Measurements from ENCODE around the gene LRRC8E. TPM values are rescaled to one million over a fixed set of nuclear protein-coding genes. Genes with fewer than 3 reads are reported as not detected.

The LRRC8E gene
- total and polyA plus RNA-seq, 4 donors: 1.8 to 3.3 (median 2.4) TPM; not detected in 1

DNA sequence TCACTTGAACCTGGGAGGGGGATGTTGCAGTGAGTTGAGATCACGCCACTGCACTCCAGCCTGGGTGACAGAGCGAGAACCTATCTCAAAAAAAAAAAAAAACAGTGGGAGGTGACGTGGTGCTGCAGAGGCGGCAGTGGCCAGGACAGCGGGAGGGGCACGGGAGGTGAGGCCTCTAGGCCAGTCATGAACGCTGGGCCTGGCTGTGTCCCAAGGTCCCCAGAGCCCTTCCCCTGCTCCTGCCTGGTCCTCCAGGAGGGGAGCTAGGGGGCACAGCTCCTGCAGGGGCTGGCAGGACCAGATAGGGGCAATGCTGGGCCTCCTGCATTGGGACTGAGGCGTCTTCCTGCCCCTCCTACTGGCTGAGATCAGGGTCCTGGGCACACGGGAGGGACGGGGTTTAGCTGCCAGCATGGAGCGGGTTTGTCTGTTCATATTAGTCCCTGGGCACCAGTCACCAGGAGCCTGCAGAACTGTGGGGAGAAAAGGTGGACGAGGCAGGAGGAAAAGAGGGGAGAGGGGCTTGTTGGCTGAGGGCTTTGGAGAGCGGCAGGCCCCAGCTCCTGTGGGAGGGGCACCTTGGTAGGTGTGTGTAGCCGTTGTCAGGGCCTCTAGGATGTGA, 19.9 kb downstream of the LRRC8E start (continued):
- no peak for TF ChIP-seq YY1 (IDR thresholded peaks at IDR 0.05)
- TF ChIP-seq EGR1 (IDR thresholded peaks at IDR 0.05; ENCODE audit: low read depth in 2 of 2): no peak
- no peak for TF ChIP-seq HNF4A (conservative IDR thresholded peaks at IDR 0.05)
- no peak for TF ChIP-seq SP1 (IDR thresholded peaks at IDR 0.05)
- no peak for TF ChIP-seq FOXA1 (IDR thresholded peaks at IDR 0.05)
- no peak for TF ChIP-seq MAX (IDR thresholded peaks at IDR 0.05)
- TF ChIP-seq JUND (IDR thresholded peaks at IDR 0.05): no peak
- TF ChIP-seq, protein P1, sequence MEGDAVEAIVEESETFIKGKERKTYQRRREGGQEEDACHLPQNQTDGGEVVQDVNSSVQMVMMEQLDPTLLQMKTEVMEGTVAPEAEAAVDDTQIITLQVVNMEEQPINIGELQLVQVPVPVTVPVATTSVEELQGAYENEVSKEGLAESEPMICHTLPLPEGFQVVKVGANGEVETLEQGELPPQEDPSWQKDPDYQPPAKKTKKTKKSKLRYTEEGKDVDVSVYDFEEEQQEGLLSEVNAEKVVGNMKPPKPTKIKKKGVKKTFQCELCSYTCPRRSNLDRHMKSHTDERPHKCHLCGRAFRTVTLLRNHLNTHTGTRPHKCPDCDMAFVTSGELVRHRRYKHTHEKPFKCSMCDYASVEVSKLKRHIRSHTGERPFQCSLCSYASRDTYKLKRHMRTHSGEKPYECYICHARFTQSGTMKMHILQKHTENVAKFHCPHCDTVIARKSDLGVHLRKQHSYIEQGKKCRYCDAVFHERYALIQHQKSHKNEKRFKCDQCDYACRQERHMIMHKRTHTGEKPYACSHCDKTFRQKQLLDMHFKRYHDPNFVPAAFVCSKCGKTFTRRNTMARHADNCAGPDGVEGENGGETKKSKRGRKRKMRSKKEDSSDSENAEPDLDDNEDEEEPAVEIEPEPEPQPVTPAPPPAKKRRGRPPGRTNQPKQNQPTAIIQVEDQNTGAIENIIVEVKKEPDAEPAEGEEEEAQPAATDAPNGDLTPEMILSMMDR (IDR thresholded peaks at IDR 0.05; ENCODE audit: low read depth, low read length, missing input control): no peak
- no peak for TF ChIP-seq FOXA2 (IDR thresholded peaks at IDR 0.05)

- WGBS: 94% methylated on average over 19 of the region's 19 CpGs
Observed at GRCh38 chr19:7908742-7909461, 20.6 kb downstream of the LRRC8E start.

DNA sequence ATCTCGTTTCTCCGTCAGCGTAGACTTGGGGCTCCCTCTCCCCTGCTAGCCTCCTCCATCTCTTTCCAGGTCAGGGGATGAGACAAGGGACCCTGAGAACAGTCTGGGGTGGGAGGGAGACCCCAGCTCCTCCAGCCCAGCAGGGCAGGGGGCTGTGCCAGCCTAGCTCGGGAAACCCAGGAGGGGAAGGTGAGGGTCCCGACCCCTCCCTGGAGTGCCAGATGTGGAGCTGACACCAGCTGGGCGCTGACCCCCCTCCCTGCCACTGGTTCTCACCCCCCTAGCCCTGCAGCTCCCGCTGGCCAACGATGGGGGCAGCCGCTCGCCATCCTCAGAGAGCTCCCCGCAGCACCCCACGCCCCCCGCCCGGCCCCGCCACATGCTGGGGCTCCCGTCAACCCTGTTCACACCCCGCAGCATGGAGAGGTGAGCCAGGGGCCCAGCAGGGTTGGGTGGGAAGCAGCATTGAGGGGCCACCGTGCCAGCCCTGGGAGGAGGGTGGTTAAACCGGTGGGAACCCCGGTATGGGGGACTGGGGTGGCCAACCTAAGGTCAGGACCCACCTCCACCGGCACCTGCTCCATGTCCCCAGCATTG, 21.3 kb downstream of the LRRC8E start:
- 92% methylated on average over 21 of the region's 21 CpGs for WGBS
- Histone ChIP-seq H3K27ac (ENCODE audit: low read depth in 1 of 2, low read length in 2 of 2) (no peak overlapping the region), H3K4me1 (ENCODE audit: control insufficient read depth in 4 of 4, insufficient read depth in 4 of 4, low read length in 3 of 4) (peaks cover 8 to 25% (median 11%) of the 10 kb centered on the region in 4 donors), H3K27me3 (ENCODE audit: control insufficient read depth in 4 of 4, insufficient read depth in 4 of 4, low read length in 3 of 4) (no peaks in the 10 kb centered on the region), H3K4me3 (ENCODE audit: low read depth in 1 of 3, low read length in 3 of 3) (no peak overlapping the region), H3K9ac (ENCODE audit: low read depth in 1 of 2, low read length in 2 of 2) (no peak overlapping the region), H3K9me3 (ENCODE audit: control insufficient read depth in 4 of 4, low read length in 3 of 4) (no peaks in the 10 kb centered on the region), H3K36me3 (ENCODE audit: control insufficient read depth in 4 of 4, insufficient read depth in 3 of 4, low read depth in 1 of 4, low read length in 3 of 4) (peaks cover 0 to 27% (median 12%) of the 10 kb centered on the region in 4 donors)
- no peak for DNase-seq (ENCODE audit: low spot score)
- no peak for TF ChIP-seq JUND (IDR thresholded peaks at IDR 0.05)
- no peak for TF ChIP-seq HNF4G (IDR thresholded peaks at IDR 0.05)
- no peak for TF ChIP-seq SP1 (IDR thresholded peaks at IDR 0.05)
- TF ChIP-seq EGR1 (IDR thresholded peaks at IDR 0.05; ENCODE audit: low read depth in 2 of 2): no peak
- TF ChIP-seq RXRA (IDR thresholded peaks at IDR 0.05): no peak
- no peak for TF ChIP-seq GABPA (IDR thresholded peaks at IDR 0.05 in 1 of 2, conservative IDR thresholded peaks at IDR 0.05 in 1 of 2)
- no peak for TF ChIP-seq FOXA2 (IDR thresholded peaks at IDR 0.05)
- no peak for TF ChIP-seq HNF4A (conservative IDR thresholded peaks at IDR 0.05)

More at GRCh38 chr19:7908742-7909461, 20.6 kb downstream of the LRRC8E start:
- TF ChIP-seq MAX (IDR thresholded peaks at IDR 0.05): no peak
- no peak for TF ChIP-seq YY1 (IDR thresholded peaks at IDR 0.05)
- TF ChIP-seq GABPA (IDR thresholded peaks at IDR 0.05 in 1 of 2, conservative IDR thresholded peaks at IDR 0.05 in 1 of 2): no peak
- no peak for TF ChIP-seq RXRA (IDR thresholded peaks at IDR 0.05)
- Histone ChIP-seq H3K27me3 (ENCODE audit: control insufficient read depth in 4 of 4, insufficient read depth in 4 of 4, low read length in 3 of 4) (no peaks in the 10 kb centered on the region), H3K4me3 (ENCODE audit: low read depth in 1 of 3, low read length in 3 of 3) (no peak overlapping the region), H3K4me1 (ENCODE audit: control insufficient read depth in 4 of 4, insufficient read depth in 4 of 4, low read length in 3 of 4) (peaks cover 7 to 29% (median 13%) of the 10 kb centered on the region in 4 donors), H3K9me3 (ENCODE audit: control insufficient read depth in 4 of 4, low read length in 3 of 4) (no peaks in the 10 kb centered on the region), H3K27ac (ENCODE audit: low read depth in 1 of 2, low read length in 2 of 2) (no peak overlapping the region), H3K36me3 (ENCODE audit: control insufficient read depth in 4 of 4, insufficient read depth in 3 of 4, low read depth in 1 of 4, low read length in 3 of 4) (peaks cover 0 to 27% (median 12%) of the 10 kb centered on the region in 4 donors), H3K9ac (ENCODE audit: low read depth in 1 of 2, low read length in 2 of 2) (no peak overlapping the region)
- DNase-seq (ENCODE audit: low spot score): no peak
